Fibroblast of lung (primary cell): ENCODE results near the gene KDM2B. TPM values are rescaled to one million over a fixed set of nuclear protein-coding genes. Genes with fewer than 3 reads are reported as not detected.

ENCODE experiments used
- DNase-seq, 2 donors: peaks; one replicate each; pipeline versions ENCODE4 v3.0.0 to v3.0.0-alpha.2; 2010; ENCODE audit warnings: low read depth in 2 of 2
- H2AFZ ChIP-seq: 2 replicates; pipeline ENCODE4 v1.5.1; 2012; ENCODE audit warnings: low read length, control low read depth, inconsistent platforms
- H3K27ac ChIP-seq: 2 replicates; pipeline ENCODE4 v1.5.1; 2011; ENCODE audit warnings: low read length, control low read depth; ENCODE audit not compliant: insufficient read depth
- H3K27me3 ChIP-seq: 2 replicates; pipeline ENCODE4 v1.5.1; 2011; ENCODE audit warnings: mild to moderate bottlenecking, low read length; ENCODE audit not compliant: control insufficient read depth, insufficient read depth
- H3K36me3 ChIP-seq: 2 replicates; pipeline ENCODE4 v1.5.1; 2011; ENCODE audit warnings: low read length; ENCODE audit not compliant: control insufficient read depth, insufficient read depth
- H3K4me1 ChIP-seq: 2 replicates; pipeline ENCODE4 v1.5.1; 2011; ENCODE audit warnings: low read length; ENCODE audit not compliant: control insufficient read depth, insufficient read depth; ENCODE audit errors: extremely low read depth
- H3K4me2 ChIP-seq: 2 replicates; pipeline ENCODE4 v1.5.1; 2011; ENCODE audit warnings: low read length, control low read depth; ENCODE audit not compliant: insufficient read depth; ENCODE audit errors: extremely low read depth
- H3K4me3 ChIP-seq, 4 experiments: fragments of 200-600 bp in 1 of 4; sonication (generic) in 1 of 4; replicated peaks in 1 of 4; 2 replicates each; pipeline ENCODE4 v1.5.1; 2011 to 2016; ENCODE audit warnings: low read length in 4 of 4, low read depth in 3 of 4, mild to moderate bottlenecking in 3 of 4, control low read depth in 2 of 4, inconsistent platforms in 1 of 4, mixed read lengths in 1 of 4; ENCODE audit not compliant: insufficient read depth in 1 of 4; ENCODE audit errors: control extremely low read depth in 1 of 4
- H3K79me2 ChIP-seq: 2 replicates; pipeline ENCODE4 v1.5.1; 2012; ENCODE audit warnings: mild to moderate bottlenecking, low read length, inconsistent platforms; ENCODE audit not compliant: control insufficient read depth, insufficient read depth
- H3K9ac ChIP-seq: 2 replicates; pipeline ENCODE4 v1.5.1; 2011; ENCODE audit warnings: mild to moderate bottlenecking, low read length, control low read depth; ENCODE audit not compliant: insufficient read depth
- H3K9me3 ChIP-seq: 2 replicates; pipeline ENCODE4 v1.5.1; 2012; ENCODE audit warnings: low read depth, low read length; ENCODE audit not compliant: control insufficient read depth, insufficient read depth
- H4K20me1 ChIP-seq: 2 replicates; pipeline ENCODE4 v1.5.1; 2011; ENCODE audit warnings: low read length; ENCODE audit not compliant: control insufficient read depth, insufficient read depth; ENCODE audit errors: extremely low read depth
- CTCF ChIP-seq, 2 donors: IDR thresholded peaks in 1 of 2; conservative IDR thresholded peaks in 1 of 2; 1 replicate in 1 of 2; 2 replicates in 1 of 2; pipeline ENCODE4 v1.5.1; 2011 to 2012; ENCODE audit warnings: low read length in 2 of 2, control low read depth in 1 of 2, inconsistent platforms in 1 of 2, low read depth in 1 of 2, mild to moderate bottlenecking in 1 of 2
- EZH2 ChIP-seq: IDR thresholded peaks from 2 replicates; pipeline ENCODE4 v1.5.1; 2012; ENCODE audit warnings: low read length, control low read depth, mild to moderate bottlenecking; ENCODE audit errors: missing control alignments
- polyA plus RNA-seq, 2 donors: library from polyadenylated mRNA; depleted of rRNA in 1 of 2; stranded (reverse) in 1 of 2; unstranded in 1 of 2; fragments of >200 nt; gene quantifications; 2 replicates each; pipeline ENCODE4 v1.2.1, GENCODE V29; 2011 to 2012; ENCODE audit warnings: missing spikeins in 1 of 2
- total RNA-seq: library from RNA; depleted of rRNA; stranded (reverse); fragments of >200 nt; gene quantifications from 2 replicates; pipeline ENCODE4 v1.2.1, GENCODE V29; 2014

Gene KDM2B
- total and polyA plus RNA-seq, 2 donors (not counting 1 experiment from before 2014, with no cell fraction given) = 9.8 to 21.6 TPM

GRCh38 chr12:121596526-121596925 lies 15.7 kb upstream of the KDM2B start:
- H3K36me3 ChIP-seq = no peaks in the 10 kb centered on the region
- no peak overlapping the region for H3K4me3 ChIP-seq
- no peak overlapping the region for H3K4me2 ChIP-seq
- no peaks in the 10 kb centered on the region for H3K79me2 ChIP-seq
- TF ChIP-seq EZH2 (no peak), CTCF (conservative IDR thresholded peaks at IDR 0.05 in 1 of 2, IDR thresholded peaks at IDR 0.05 in 1 of 2; ENCODE audit: low read depth in 1 of 2, low read length in 2 of 2) (no peak)
- no peaks in the 10 kb centered on the region for H4K20me1 ChIP-seq
- no peaks in the 10 kb centered on the region for H3K27me3 ChIP-seq
- H3K4me1 ChIP-seq = no peaks in the 10 kb centered on the region
- H2AFZ ChIP-seq = no peak overlapping the region
- H3K27ac ChIP-seq = no peak overlapping the region
- no peaks in the 10 kb centered on the region for H3K9me3 ChIP-seq
- no peak overlapping the region for H3K9ac ChIP-seq
- DNase-seq = no peak

- Histone ChIP-seq H3K27ac (no peak overlapping the region), H3K27me3 (no peaks in the 10 kb centered on the region), H2AFZ (no peak overlapping the region), H3K4me1 (peaks cover 5% of the 10 kb centered on the region), H3K36me3 (no peaks in the 10 kb centered on the region), H4K20me1 (no peaks in the 10 kb centered on the region), H3K4me3 (no peak overlapping the region), H3K4me2 (no peak overlapping the region), H3K9ac (no peak overlapping the region), H3K9me3 (no peaks in the 10 kb centered on the region), H3K79me2 (no peaks in the 10 kb centered on the region)
- TF ChIP-seq CTCF (conservative IDR thresholded peaks at IDR 0.05 in 1 of 2, IDR thresholded peaks at IDR 0.05 in 1 of 2; ENCODE audit: low read depth in 1 of 2, low read length in 2 of 2) = no peak
- TF ChIP-seq EZH2 = no peak
- DNase-seq = no peak
These were observed 14.7 kb upstream of the KDM2B start for GRCh38 chr12:121595520-121595919.

DNA sequence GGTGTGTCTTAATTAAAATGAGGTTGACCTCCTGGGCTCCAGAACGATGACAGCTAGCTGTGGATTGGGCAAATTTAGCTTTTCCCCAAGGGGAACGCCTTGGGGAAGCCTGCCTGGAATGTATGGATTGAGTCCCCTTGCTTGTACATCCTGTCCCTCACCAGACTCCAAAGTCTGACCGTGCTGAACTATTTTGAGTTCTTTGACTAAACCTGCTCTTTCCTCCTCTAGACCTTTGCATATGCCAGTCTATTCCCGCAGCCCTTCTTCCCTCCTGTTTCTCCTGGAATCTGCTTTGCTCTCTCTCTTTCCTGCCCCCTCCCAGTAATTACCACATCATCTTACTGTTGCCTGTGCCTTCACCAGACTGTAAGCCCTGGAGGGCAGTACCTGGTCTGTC lies 11.5 kb upstream of the KDM2B start:
- H3K4me2 ChIP-seq = no peak overlapping the region
- H3K36me3 ChIP-seq = no peaks in the 10 kb centered on the region
- no peaks in the 10 kb centered on the region for H3K27me3 ChIP-seq
- H3K79me2 ChIP-seq = no peaks in the 10 kb centered on the region
- no peak overlapping the region for H2AFZ ChIP-seq
- no peaks in the 10 kb centered on the region for H4K20me1 ChIP-seq
- H3K27ac ChIP-seq = no peak overlapping the region
- no peak for DNase-seq
- TF ChIP-seq CTCF (conservative IDR thresholded peaks at IDR 0.05 in 1 of 2, IDR thresholded peaks at IDR 0.05 in 1 of 2; ENCODE audit: low read depth in 1 of 2, low read length in 2 of 2) (no peak), EZH2 (no peak)
- H3K9ac ChIP-seq = no peak overlapping the region
- no peak overlapping the region for H3K4me3 ChIP-seq
- H3K9me3 ChIP-seq = no peaks in the 10 kb centered on the region
- H3K4me1 ChIP-seq = peaks cover 6% of the 10 kb centered on the region
